Measurements from ENCODE around the gene AP2M1. TPM values are rescaled to one million over a fixed set of nuclear protein-coding genes. Genes with fewer than 3 reads are reported as not detected.

Gene AP2M1
- total and polyA plus RNA-seq, 2 of the 13 experiments (the other 11 are each of a cell fraction or from before 2014, with no cell fraction given) = 126 to 146 TPM

DNA sequence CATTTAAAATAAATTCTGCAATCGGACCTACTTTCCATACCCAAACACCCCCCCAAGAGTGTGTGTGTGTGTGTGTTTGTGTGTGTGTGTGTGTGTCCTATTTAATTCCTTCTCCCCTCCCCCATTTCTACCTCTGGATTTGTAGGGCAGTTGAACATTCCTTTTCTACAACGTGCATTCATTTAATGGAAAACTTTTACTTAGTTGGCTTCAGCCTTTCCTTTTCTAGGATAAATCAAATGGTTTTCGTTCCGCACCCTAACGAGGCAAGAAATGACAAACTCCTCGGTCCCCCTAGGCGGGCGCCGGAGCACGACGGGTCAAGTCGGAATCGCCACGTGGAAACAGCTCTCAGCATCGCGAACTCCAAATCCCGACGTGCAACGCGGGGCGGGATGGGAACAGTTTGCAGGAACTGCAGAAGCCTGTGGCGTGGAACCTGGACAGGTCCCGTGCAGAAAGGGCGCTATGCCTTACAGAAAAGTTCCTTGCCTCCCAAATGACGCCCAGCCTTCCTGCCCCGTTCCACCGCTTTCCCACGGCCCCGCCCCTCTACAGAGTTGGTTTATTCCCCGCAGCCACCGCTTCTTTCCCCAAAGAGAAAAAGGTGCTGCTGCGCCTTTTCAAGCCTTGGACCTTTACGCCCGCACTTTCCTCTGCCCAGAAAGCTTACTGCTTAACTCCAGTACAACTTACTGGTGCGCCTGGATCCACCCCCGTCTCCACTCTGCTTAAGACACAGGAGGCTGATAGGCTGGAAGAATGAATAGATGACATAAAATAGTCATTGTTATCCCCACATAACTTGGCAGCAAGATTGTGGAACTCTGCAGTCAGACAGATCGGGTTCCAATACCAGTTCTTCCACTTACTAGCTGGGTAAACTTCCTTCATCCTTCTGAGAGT is 40.6 kb upstream of the AP2M1 start (continued):
- TF ChIP-seq ZNF317 (CRISPR knock-in tag; IDR thresholded peaks at IDR 0.05) = peak; percentile 39; the same call in 1 of the 2 replicates
- TF ChIP-seq ZNF629 (CRISPR knock-in tag; conservative IDR thresholded peaks at IDR 0.05) = no peak; the same call in 1 of the 2 replicates
- TF ChIP-seq ETV6 (CRISPR knock-in tag; conservative IDR thresholded peaks at IDR 0.05) = no peak
- TF ChIP-seq ZNF792 (CRISPR knock-in tag; IDR thresholded peaks at IDR 0.05) = peak; percentile 69; the same call in 1 of the 2 replicates
- TF ChIP-seq, protein P1, sequence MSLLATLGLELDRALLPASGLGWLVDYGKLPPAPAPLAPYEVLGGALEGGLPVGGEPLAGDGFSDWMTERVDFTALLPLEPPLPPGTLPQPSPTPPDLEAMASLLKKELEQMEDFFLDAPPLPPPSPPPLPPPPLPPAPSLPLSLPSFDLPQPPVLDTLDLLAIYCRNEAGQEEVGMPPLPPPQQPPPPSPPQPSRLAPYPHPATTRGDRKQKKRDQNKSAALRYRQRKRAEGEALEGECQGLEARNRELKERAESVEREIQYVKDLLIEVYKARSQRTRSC (CRISPR knock-in tag; IDR thresholded peaks at IDR 0.05; ENCODE audit: low read depth) = peak; percentile 85; the same call in 1 of the 2 replicates
- peak; percentile 52; the same call in 1 of the 2 replicates for TF ChIP-seq ZNF335 (CRISPR knock-in tag; IDR thresholded peaks at IDR 0.05)

DNA sequence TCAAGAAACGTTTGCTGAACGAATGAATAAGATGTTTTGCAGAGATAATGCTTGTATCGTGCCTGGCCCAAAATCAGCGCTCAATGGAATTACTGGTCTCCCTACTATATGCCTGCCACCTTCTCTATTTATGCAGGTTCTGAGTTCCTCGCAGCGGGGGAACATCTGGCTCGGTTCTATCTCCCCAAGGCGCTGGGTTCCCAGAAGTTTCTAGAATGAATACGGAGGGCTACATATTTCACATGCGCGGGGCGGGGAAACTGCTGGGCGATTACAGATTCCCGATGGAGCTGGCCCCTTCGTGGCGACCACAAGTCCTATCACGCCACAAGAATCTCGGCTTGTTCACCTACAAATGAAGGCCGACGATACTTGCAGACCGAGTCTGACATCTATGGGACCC is 39.9 kb upstream of the AP2M1 start:
- intact Hi-C loops (cut with micrococcal nuclease; ENCODE audit: unreplicated experiment) = loop anchor here (2.0 to 5.0 kb wide), 2 partner anchors 92 to 240 kb away; no protein-coding TSS in a partner anchor
- in situ Hi-C loops (cut with HindIII; ENCODE audit: extremely low pct_ligation_motif_present, low pct_unique_long_range_greater_than_20kb) = loop anchor here (25.0 kb wide), 1 partner anchor 247 kb away; the partner anchor contains the start of gene PARL
- peaks cover 30% of the 10 kb centered on the region for H3K79me2 ChIP-seq (ENCODE audit: insufficient read depth, low read length)
- peak overlapping the region; percentile 61 for H3K27ac ChIP-seq (ENCODE audit: extremely low read length, insufficient read depth, low read length)
- H3K4me3 ChIP-seq (replicated peaks in 1 of 3; ENCODE audit: insufficient read depth in 1 of 3, low read depth in 2 of 3, low read length in 3 of 3) = peak overlapping the region; percentile 86 to 94 (median 93)
- 1% methylated on average over 18 of the region's 21 CpGs for WGBS (ENCODE audit: low lambda C conversion rate)
- ATAC-seq = peak; percentile 47
- CTCF ChIA-PET (ENCODE audit: low intra/inter-chr PET ratio, low total read pairs) = no interaction called here
- H3K9ac ChIP-seq (ENCODE audit: insufficient read depth, low read depth, low read length) = peak overlapping the region; percentile 89
- H3K36me3 ChIP-seq (replicated peaks in 1 of 2; ENCODE audit: control insufficient read depth in 1 of 2, insufficient read depth in 2 of 2, low read length in 2 of 2) = peaks cover 2 to 6% of the 10 kb centered on the region in 2 experiments; a peak in 3 of 5 replicates
- H3K9me3 ChIP-seq (ENCODE audit: low read length) = no peaks in the 10 kb centered on the region
- H3K4me1 ChIP-seq (ENCODE audit: insufficient read depth, low read length) = peaks cover 23% of the 10 kb centered on the region
- peak overlapping the region; percentile 56 for H2AFZ ChIP-seq (ENCODE audit: low read length)
- TSS peak; percentile 86 for BruUV-seq (replicated peaks)
- H3K4me2 ChIP-seq (ENCODE audit: low read depth, low read length) = peak overlapping the region; percentile 82
- FAIRE-seq = no peak
- H4K20me1 ChIP-seq (ENCODE audit: insufficient read depth, low read length) = no peaks in the 10 kb centered on the region
- POLR2A ChIA-PET = interaction anchor here (0.8 to 2.8 kb wide), 12 partner anchors 10 to 250 kb away, joined by 3 to 28 read pairs (median 5); partner anchors contain the start of genes ABCC5, ABCF3, DVL3 and PARL
- H3K27me3 ChIP-seq (ENCODE audit: control insufficient read depth in 1 of 2, insufficient read depth in 2 of 2, low read length in 2 of 2) = no peaks in the 10 kb centered on the region; a peak in 1 of 5 replicates
- no peak for DNase-seq (ENCODE audit: low spot score)
- peak; percentile 32; the same call in 1 of the 2 replicates for TF ChIP-seq MED13 (CRISPR knock-in tag; IDR thresholded peaks at IDR 0.05)
- TF ChIP-seq, protein P2, sequence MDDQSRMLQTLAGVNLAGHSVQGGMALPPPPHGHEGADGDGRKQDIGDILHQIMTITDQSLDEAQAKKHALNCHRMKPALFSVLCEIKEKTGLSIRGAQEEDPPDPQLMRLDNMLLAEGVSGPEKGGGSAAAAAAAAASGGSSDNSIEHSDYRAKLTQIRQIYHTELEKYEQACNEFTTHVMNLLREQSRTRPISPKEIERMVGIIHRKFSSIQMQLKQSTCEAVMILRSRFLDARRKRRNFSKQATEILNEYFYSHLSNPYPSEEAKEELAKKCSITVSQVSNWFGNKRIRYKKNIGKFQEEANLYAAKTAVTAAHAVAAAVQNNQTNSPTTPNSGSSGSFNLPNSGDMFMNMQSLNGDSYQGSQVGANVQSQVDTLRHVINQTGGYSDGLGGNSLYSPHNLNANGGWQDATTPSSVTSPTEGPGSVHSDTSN (CRISPR knock-in tag; IDR thresholded peaks at IDR 0.05; ENCODE audit: borderline replicate concordance) = no peak
- peak; percentile 74 for TF ChIP-seq ZNF878 (CRISPR knock-in tag; IDR thresholded peaks at IDR 0.05)
- peak; percentile 69; the same call in 1 of the 2 replicates for TF ChIP-seq ZBTB7B (CRISPR knock-in tag; IDR thresholded peaks at IDR 0.05)
- TF ChIP-seq ZNF256 (CRISPR knock-in tag; conservative IDR thresholded peaks at IDR 0.05) = no peak
- TF ChIP-seq, protein P3, sequence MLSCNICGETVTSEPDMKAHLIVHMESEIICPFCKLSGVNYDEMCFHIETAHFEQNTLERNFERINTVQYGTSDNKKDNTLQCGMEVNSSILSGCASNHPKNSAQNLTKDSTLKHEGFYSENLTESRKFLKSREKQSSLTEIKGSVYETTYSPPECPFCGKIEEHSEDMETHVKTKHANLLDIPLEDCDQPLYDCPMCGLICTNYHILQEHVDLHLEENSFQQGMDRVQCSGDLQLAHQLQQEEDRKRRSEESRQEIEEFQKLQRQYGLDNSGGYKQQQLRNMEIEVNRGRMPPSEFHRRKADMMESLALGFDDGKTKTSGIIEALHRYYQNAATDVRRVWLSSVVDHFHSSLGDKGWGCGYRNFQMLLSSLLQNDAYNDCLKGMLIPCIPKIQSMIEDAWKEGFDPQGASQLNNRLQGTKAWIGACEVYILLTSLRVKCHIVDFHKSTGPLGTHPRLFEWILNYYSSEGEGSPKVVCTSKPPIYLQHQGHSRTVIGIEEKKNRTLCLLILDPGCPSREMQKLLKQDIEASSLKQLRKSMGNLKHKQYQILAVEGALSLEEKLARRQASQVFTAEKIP (CRISPR knock-in tag; IDR thresholded peaks at IDR 0.05; ENCODE audit: borderline replicate concordance) = no peak
- TF ChIP-seq ZNF883 (CRISPR knock-in tag; IDR thresholded peaks at IDR 0.05; ENCODE audit: not compliant biosample characterization) = peak; percentile 70
- TF ChIP-seq, protein P4, sequence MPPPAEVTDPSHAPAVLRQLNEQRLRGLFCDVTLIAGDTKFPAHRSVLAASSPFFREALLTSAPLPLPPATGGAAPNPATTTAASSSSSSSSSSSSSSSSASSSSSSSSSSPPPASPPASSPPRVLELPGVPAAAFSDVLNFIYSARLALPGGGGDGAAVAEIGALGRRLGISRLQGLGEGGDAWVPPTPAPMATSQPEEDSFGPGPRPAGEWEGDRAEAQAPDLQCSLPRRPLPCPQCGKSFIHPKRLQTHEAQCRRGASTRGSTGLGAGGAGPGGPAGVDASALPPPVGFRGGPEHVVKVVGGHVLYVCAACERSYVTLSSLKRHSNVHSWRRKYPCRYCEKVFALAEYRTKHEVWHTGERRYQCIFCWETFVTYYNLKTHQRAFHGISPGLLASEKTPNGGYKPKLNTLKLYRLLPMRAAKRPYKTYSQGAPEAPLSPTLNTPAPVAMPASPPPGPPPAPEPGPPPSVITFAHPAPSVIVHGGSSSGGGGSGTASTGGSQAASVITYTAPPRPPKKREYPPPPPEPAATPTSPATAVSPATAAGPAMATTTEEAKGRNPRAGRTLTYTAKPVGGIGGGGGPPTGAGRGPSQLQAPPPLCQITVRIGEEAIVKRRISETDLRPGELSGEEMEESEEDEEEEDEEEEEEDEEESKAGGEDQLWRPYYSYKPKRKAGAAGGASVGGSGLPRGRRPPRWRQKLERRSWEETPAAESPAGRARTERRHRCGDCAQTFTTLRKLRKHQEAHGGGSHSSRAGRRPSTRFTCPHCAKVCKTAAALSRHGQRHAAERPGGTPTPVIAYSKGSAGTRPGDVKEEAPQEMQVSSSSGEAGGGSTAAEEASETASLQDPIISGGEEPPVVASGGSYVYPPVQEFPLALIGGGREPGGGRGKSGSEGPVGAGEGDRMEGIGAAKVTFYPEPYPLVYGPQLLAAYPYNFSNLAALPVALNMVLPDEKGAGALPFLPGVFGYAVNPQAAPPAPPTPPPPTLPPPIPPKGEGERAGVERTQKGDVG (CRISPR knock-in tag; IDR thresholded peaks at IDR 0.05; ENCODE audit: borderline replicate concordance) = peak; percentile 19; the same call in 1 of the 2 replicates
